GM12892 (cell line): ENCODE data around the gene PSENEN.

Experiments used
- POLR2AphosphoS5 ChIP-seq: IDR thresholded peaks from 2 replicates; pipeline ENCODE4 v1.6.1; 2011; ENCODE audit warnings: low read depth, low read length, control low read depth
- TAF1 ChIP-seq: IDR thresholded peaks from 2 replicates; pipeline ENCODE4 v1.6.1; 2011; ENCODE audit warnings: low read depth, mild to moderate bottlenecking, control low read depth, low read length, borderline replicate concordance

GRCh38 chr19:35720163-35720524 lies 25.3 kb upstream of the PSENEN start:
- TF ChIP-seq TAF1 (no peak), POLR2AphosphoS5 (no peak)
